SIG-M5 treated with dmso at 0.1 percent for 504 hours (cell line): ENCODE measurements around the gene FH.

Experiments used
- DNase-seq: peaks from one replicate; lab custom pipeline; 2025; ENCODE audit not compliant: unreplicated experiment; lab: John Stamatoyannopoulos, UW

The FH gene

GRCh38 chr1:241460098-241460873 is 59.3 kb downstream of the FH start:
- no peak for DNase-seq

- no peak for DNase-seq
Observed at GRCh38 chr1:241459186-241459802, 60.3 kb downstream of the FH start.

GRCh38 chr1:241457421-241457820 is 62.1 kb downstream of the FH start:
- no peak for DNase-seq

- no peak for DNase-seq
Observed at GRCh38 chr1:241456743-241457142, 62.8 kb downstream of the FH start.

- DNase-seq: no peak
Observed at GRCh38 chr1:241453732-241454131, 65.8 kb downstream of the FH start.

- DNase-seq: no peak
Observed at GRCh38 chr1:241451956-241452355, 67.6 kb downstream of the FH start.
